ENCODE measurements around the gene AAMP.

GRCh38 chr2:218271865-218272530 is 2.1 kb upstream of the AAMP start:
- no peak for TF ChIP-seq CTCF (IDR thresholded peaks at IDR 0.05)
- TF ChIP-seq ZFX (IDR thresholded peaks at IDR 0.05; ENCODE audit: borderline replicate concordance) = no peak

Measured in 22Rv1 (cell line).